ENCODE measurements around the gene COX7A2. TPM values are rescaled to one million over a fixed set of nuclear protein-coding genes. Genes with fewer than 3 reads are reported as not detected.

The COX7A2 gene
- total RNA-seq, 1 donor from 2014 or later: 346 TPM

DNA sequence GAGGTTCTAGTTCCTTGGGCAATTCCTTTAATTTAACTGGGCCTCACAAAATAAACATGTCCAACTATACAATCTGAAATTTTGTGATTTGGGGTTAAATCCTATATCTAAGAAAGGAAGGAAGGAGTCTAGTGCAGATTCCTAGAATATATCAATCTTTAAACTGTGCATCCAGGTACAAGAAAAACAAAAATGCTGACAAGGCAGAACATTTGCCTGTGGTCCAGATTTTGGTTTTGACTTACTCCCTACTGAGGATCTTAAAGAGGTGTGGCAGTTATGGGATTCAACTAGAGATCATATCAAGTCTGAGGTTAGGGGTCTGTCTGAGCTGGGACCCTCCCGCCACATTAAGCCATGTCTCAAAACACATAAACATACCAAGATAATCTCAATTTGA lies 17.7 kb upstream of the COX7A2 start:
- no peak overlapping the region for H3K27ac Mint-ChIP-seq (ENCODE audit: unreplicated experiment)
- no peaks in the 10 kb centered on the region for H3K4me1 Mint-ChIP-seq
- H3K9me3 Mint-ChIP-seq: no peaks in the 10 kb centered on the region
- DNase-seq (ENCODE audit: low read depth, low spot score): no peak
- no peaks in the 10 kb centered on the region for H3K27me3 Mint-ChIP-seq (ENCODE audit: low read depth)
- H3K4me3 Mint-ChIP-seq: no peak overlapping the region
- TF ChIP-seq, protein P1, sequence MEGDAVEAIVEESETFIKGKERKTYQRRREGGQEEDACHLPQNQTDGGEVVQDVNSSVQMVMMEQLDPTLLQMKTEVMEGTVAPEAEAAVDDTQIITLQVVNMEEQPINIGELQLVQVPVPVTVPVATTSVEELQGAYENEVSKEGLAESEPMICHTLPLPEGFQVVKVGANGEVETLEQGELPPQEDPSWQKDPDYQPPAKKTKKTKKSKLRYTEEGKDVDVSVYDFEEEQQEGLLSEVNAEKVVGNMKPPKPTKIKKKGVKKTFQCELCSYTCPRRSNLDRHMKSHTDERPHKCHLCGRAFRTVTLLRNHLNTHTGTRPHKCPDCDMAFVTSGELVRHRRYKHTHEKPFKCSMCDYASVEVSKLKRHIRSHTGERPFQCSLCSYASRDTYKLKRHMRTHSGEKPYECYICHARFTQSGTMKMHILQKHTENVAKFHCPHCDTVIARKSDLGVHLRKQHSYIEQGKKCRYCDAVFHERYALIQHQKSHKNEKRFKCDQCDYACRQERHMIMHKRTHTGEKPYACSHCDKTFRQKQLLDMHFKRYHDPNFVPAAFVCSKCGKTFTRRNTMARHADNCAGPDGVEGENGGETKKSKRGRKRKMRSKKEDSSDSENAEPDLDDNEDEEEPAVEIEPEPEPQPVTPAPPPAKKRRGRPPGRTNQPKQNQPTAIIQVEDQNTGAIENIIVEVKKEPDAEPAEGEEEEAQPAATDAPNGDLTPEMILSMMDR (conservative IDR thresholded peaks at IDR 0.05): no peak
- peaks cover 2% of the 10 kb centered on the region for H3K36me3 Mint-ChIP-seq (ENCODE audit: low read depth)

DNA sequence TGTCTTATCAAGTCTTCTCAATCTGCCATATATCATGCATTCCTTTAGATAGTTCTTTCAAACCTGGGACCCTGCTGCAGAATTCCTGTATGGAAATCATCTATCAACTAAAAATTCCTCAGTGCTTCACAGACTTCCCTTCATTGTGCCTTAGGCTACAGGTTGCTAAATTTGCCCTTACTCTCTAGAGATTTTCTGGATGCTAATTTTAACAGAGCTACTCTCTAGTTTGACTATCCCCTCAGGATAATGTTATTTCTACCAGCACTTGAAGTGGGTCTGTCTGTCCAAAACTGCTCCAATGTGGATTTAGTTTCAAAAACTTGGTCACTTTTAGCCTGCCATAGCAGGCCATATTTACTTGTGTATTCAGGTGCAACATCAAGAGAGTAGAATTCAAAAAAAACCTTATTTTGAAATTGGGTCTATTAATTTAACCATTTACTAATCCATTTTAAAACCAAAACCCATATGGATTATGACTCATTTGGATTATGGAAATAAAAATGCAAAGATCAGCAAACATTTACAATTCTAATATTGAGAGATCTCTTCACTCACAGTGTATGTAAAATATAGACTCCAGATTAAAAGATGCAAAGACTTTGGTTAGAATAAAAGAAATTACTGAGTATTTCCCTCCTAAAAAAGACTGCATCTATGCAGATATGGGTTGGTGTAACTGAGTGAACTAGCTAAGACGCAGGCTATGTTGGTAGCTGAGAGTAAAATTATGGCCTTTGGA lies 13.9 kb upstream of the COX7A2 start:
- Mint-ChIP-seq H3K9me3 (no peaks in the 10 kb centered on the region), H3K27me3 (ENCODE audit: low read depth) (no peaks in the 10 kb centered on the region), H3K36me3 (ENCODE audit: low read depth) (peaks cover 2% of the 10 kb centered on the region), H3K4me3 (no peak overlapping the region), H3K4me1 (no peaks in the 10 kb centered on the region), H3K27ac (ENCODE audit: unreplicated experiment) (peak overlapping the region; percentile 31)
- no peak for DNase-seq (ENCODE audit: low read depth, low spot score)
- TF ChIP-seq, protein P1 (conservative IDR thresholded peaks at IDR 0.05): no peak

DNA sequence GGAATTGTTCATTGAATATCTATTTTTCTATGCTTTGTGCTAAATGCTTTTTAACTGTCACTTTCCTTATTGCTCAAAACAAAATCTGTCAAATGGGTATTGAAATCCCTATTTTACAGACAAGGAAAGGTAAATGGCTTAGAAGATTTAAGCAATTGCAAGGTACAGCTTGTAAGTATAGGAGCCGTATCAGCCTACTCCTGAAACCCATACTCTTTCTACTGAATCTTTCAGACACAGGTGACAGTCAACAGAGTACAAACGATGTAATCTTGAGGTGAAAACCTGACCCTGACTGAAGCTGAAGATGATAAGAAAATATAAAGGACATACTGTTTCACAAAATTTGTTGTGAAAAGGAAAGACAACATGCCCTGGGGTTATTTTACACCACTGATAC lies 7.0 kb upstream of the COX7A2 start:
- no peak for DNase-seq (ENCODE audit: low read depth, low spot score)
- H3K9me3 Mint-ChIP-seq: no peaks in the 10 kb centered on the region
- H3K27ac Mint-ChIP-seq (ENCODE audit: unreplicated experiment): no peak overlapping the region
- peaks cover 22% of the 10 kb centered on the region for H3K27me3 Mint-ChIP-seq (ENCODE audit: low read depth)
- no peaks in the 10 kb centered on the region for H3K4me1 Mint-ChIP-seq
- no peaks in the 10 kb centered on the region for H3K36me3 Mint-ChIP-seq (ENCODE audit: low read depth)
- H3K4me3 Mint-ChIP-seq: no peak overlapping the region
- TF ChIP-seq, protein P1 (conservative IDR thresholded peaks at IDR 0.05): no peak

DNA sequence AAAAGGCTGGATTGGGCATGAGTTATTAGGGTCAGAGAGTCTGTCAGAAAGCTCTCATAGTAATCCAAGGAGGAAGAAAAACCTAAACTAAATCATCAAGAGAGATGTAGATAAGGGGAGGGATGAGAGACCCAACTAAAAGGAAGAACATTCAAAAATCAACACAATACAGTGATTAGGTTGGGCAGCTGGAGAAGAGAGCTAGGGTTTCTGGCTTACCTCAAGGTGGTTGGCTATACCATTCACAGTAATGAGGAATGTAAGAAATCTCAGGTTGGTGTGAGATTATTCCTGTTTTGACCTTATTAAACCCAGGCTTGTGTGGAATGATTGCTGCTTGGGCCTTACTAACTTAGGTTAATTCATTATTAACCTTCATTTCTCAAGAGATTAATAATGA lies 6.2 kb upstream of the COX7A2 start:
- no peak overlapping the region for H3K4me3 Mint-ChIP-seq
- no peaks in the 10 kb centered on the region for H3K4me1 Mint-ChIP-seq
- no peaks in the 10 kb centered on the region for H3K9me3 Mint-ChIP-seq
- peaks cover 25% of the 10 kb centered on the region for H3K27me3 Mint-ChIP-seq (ENCODE audit: low read depth)
- H3K27ac Mint-ChIP-seq (ENCODE audit: unreplicated experiment): no peak overlapping the region
- TF ChIP-seq, protein P1 (conservative IDR thresholded peaks at IDR 0.05): no peak
- DNase-seq (ENCODE audit: low read depth, low spot score): no peak
- H3K36me3 Mint-ChIP-seq (ENCODE audit: low read depth): no peaks in the 10 kb centered on the region

DNA sequence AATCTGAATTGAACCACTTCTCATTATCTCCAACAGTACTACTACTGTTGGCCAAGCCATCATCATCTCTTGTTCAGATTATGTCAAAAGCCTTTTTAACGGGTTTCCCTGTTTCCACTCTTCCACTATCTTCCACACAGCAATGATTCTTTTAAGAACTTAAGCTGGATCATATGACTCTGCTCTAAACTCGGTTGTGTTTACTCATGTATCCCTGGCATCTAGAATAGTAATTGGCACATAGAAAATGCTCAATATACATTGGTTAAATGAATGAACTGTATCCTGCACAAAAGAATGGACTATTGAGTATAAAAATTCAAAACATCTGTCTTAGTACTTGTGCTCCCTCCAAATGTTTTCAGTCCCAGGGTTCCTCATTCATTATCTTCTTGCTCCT lies 2.8 kb upstream of the COX7A2 start:
- peaks cover 26% of the 10 kb centered on the region for H3K27me3 Mint-ChIP-seq (ENCODE audit: low read depth)
- H3K36me3 Mint-ChIP-seq (ENCODE audit: low read depth): peaks cover 2% of the 10 kb centered on the region
- TF ChIP-seq, protein P1 (conservative IDR thresholded peaks at IDR 0.05): no peak
- H3K4me3 Mint-ChIP-seq: peak overlapping the region; percentile 38
- no peaks in the 10 kb centered on the region for H3K9me3 Mint-ChIP-seq
- peaks cover 16% of the 10 kb centered on the region for H3K4me1 Mint-ChIP-seq
- DNase-seq (ENCODE audit: low read depth, low spot score): no peak
- H3K27ac Mint-ChIP-seq (ENCODE audit: unreplicated experiment): no peak overlapping the region

Data from neural crest cell (in vitro differentiated cells).